ENCODE data around the gene VGLL4.

VGLL4 gene

GRCh38 chr3:11563159-11563864 is 80.4 kb downstream of the VGLL4 start:
- DNase-seq, result no peak

GRCh38 chr3:11562277-11562881 is 81.3 kb downstream of the VGLL4 start:
- no peak for DNase-seq

GRCh38 chr3:11560746-11561145 is 83.0 kb downstream of the VGLL4 start:
- DNase-seq, result no peak

GRCh38 chr3:11559816-11560633 is 83.7 kb downstream of the VGLL4 start:
- DNase-seq, result no peak

- DNase-seq, result no peak
These were observed 84.5 kb downstream of the VGLL4 start for GRCh38 chr3:11558918-11559815.

GRCh38 chr3:11558411-11558903 is 85.3 kb downstream of the VGLL4 start:
- no peak for DNase-seq

GRCh38 chr3:11558002-11558401 is 85.7 kb downstream of the VGLL4 start:
- DNase-seq, result no peak

GRCh38 chr3:11556851-11557644 is 86.7 kb downstream of the VGLL4 start:
- DNase-seq, result no peak

GRCh38 chr3:11555881-11556633 is 87.7 kb downstream of the VGLL4 start:
- no peak for DNase-seq

- DNase-seq, result no peak
These were observed 88.4 kb downstream of the VGLL4 start for GRCh38 chr3:11555211-11555782.

GRCh38 chr3:11554666-11555065 is 89.0 kb downstream of the VGLL4 start:
- no peak for DNase-seq

- no peak for DNase-seq
These were observed 89.5 kb downstream of the VGLL4 start for GRCh38 chr3:11554236-11554610.

- no peak for DNase-seq
These were observed 90.1 kb downstream of the VGLL4 start for GRCh38 chr3:11553436-11554235.

GRCh38 chr3:11552289-11553264 is 91.1 kb downstream of the VGLL4 start:
- DNase-seq, result no peak

GRCh38 chr3:11551036-11551435 is 92.7 kb downstream of the VGLL4 start:
- no peak for DNase-seq

GRCh38 chr3:11549580-11550140 is 94.1 kb downstream of the VGLL4 start:
- no peak for DNase-seq

GRCh38 chr3:11548721-11549131 is 95.0 kb downstream of the VGLL4 start:
- DNase-seq, result no peak

GRCh38 chr3:11547498-11547897 is 96.2 kb downstream of the VGLL4 start:
- DNase-seq, result no peak
